Jurkat, Clone E6-1 (cell line): ENCODE data around the gene PHAX.
"Not testable (repeated sequence)": the region's sequence is repeated elsewhere in the genome, so short reads cannot be mapped to it uniquely, and the experiment has no call there.

Source experiments
- DNase-seq: peaks from one replicate; pipeline ENCODE4 v3.0.0-alpha.2; 2011; ENCODE audit warnings: low read depth, low spot score
- H3K4me3 ChIP-seq: 2 replicates; pipeline ENCODE4 v1.5.1; 2011; ENCODE audit warnings: mild to moderate bottlenecking, low read length, control low read depth, moderate library complexity

PHAX gene

DNA sequence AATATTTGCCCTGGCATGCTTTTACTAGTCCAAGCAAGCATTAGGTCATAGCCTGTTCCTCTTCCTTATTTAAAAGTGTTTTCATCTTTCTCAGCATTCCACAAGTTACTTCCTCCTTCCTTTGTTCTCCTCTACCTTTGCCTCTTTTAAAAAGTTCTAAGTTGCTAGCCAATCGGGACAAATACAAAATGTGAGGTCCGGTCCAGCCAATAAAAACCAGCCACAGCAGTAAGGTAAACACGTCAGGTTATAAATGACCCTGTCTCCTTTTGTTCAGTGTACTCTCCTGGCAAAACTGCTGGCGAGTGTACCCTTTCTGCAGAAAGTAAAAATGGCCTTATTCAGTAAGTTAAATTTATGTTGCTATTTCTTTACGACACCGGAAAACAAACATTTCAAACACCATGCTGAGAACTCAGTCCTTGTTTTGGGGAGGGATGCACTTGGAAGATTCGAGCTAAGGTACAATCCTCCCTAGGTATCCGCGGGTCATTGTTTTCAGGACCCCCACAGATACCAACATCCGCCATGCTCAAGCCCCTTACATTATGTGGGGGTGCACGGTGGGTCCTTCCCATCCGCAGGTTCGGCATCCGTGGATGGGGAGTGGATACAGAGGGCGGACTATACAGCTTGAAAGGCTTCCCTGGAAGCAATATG lies 646 bp upstream of the PHAX start:
- not testable (repeated sequence) for DNase-seq
- H3K4me3 ChIP-seq: peak overlapping the region; percentile 93

DNA sequence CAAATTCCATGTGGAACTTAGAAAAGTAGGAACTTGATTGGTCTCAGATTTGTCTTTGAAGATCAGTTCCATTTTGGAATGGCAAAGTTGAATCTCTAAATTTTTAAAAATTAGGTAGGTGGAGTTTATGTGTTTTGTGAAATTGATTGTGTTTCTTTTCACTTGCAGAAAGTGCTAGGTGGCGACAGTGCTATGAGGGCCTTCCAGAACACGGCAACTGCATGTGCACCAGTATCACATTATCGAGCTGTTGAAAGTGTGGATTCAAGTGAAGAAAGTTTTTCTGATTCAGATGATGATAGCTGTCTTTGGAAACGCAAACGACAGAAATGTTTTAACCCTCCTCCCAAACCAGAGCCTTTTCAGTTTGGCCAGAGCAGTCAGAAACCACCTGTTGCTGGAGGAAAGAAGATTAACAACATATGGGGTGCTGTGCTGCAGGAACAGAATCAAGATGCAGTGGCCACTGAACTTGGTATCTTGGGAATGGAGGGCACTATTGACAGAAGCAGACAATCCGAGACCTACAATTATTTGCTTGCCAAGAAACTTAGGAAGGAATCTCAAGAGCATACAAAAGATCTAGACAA lies 2.8 kb downstream of the PHAX start:
- no peak overlapping the region for H3K4me3 ChIP-seq
- no peak for DNase-seq

DNA sequence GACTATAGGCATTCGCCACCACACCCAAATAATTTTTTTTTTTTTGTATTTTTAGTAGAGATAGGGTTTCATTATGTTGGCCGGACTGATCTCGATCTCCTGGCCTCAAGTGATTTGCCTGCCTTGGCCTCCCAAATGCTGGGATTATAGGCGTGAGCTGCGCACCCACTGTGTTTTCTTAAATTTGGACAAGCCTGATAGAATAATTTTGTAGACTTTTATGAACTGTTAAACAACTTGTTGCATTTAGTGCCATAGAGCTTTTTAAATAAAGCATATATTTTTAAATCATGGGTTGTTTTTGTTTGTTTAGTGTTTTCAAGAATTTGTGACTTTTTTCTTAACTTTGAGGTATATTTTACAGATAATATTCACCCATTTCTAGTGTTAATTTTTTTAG lies 4.8 kb downstream of the PHAX start:
- DNase-seq: no peak
- no peak overlapping the region for H3K4me3 ChIP-seq

DNA sequence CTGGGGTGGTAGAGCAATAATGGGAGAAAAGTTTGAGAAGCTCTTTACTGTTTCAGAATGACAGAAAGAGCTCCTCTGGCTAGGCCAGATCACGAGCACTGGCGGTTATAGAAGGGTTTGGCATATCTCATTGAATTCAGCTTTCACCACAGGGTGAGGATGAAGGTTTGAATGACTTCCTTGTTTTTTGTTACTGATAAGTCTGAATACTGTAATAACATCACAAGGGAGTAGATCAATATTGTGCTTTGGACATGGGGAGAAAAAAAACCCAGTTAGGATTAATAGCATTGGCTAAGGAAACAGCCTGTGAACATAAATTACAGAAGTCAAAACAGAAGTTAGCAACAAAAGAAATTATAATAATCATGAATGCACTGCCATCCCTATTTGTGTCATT lies 9.4 kb downstream of the PHAX start:
- DNase-seq: no peak
- H3K4me3 ChIP-seq: no peak overlapping the region

GRCh38 chr5:126610616-126611015 lies 9.9 kb downstream of the PHAX start:
- no peak for DNase-seq
- no peak overlapping the region for H3K4me3 ChIP-seq

DNA sequence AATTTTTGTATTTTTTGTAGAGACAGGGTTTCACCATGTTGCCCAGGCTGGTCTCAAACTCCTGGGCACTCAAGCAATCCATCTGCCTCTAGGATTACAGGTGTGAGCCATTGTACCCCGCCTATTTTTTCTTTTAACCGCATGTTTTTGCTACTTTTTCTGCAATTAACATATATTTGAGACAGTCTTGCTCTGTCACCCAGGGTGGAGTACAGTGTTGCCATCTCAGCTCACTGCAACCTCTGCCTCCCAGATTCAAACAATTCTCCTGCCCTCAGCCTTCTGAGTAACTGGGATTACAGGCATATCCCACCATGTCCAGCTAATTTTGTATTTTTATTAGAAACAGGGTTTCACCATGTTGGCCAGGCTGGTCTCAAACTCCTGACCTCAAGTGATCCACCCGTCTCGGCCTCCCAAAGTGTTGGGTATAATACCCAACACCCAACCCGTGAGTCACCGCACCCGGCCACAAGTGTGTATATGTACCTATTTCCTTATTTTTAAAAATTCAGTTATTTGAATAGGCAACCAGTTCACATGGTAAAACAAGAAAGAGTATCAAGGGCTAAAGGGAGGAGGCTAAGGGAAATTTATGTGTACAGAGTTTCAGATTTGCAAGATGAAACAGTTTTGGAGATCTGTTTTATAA lies 13.3 kb downstream of the PHAX start:
- DNase-seq: no peak
- no peak overlapping the region for H3K4me3 ChIP-seq

DNA sequence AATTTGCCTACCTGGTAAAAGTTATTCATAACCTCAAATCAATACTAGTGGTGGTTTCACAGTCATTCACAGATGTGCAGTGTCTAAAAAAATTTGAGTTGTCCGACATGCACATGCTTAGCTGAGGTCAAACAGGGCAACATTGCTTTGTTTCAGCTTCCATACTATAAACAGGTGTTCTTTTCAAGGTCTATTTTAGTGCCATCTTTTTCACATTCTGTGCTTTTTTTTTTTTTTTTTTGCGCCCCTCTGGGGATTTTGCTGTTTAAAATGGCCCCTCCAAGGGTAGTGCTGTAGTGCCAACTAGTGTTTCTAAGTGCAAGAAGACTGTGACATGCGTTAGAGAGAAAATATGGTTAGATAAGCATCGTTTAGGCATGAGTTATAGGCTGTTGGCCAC lies 14.5 kb downstream of the PHAX start:
- H3K4me3 ChIP-seq: no peak overlapping the region

DNA sequence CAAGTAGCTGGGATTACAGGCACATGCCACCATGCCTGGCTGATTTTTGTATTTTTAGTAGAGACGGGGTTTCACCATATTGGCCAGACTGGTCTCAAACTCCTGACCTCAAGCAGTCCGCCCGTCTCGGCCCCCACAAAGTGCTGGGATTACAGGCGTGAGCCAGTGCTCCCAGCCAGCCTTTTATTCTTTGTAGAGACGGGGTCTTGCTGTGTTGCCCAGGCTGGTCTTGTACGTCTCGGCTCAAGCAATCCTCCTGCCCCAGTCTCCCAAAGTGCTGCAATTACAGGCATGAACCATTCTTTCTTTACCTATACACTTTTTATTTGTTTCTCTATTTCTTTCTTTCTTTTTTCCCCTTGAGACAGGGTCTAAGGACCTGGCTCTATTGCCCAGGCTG lies 16.9 kb downstream of the PHAX start:
- H3K4me3 ChIP-seq, DNase-seq: not testable (repeated sequence)

More for the DNA sequence above, 14.5 kb downstream of the PHAX start:
- no peak for DNase-seq

- H3K4me3 ChIP-seq: no peak overlapping the region
- DNase-seq: no peak
Measured at GRCh38 chr5:126619781-126620180, 19.0 kb downstream of the PHAX start.

DNA sequence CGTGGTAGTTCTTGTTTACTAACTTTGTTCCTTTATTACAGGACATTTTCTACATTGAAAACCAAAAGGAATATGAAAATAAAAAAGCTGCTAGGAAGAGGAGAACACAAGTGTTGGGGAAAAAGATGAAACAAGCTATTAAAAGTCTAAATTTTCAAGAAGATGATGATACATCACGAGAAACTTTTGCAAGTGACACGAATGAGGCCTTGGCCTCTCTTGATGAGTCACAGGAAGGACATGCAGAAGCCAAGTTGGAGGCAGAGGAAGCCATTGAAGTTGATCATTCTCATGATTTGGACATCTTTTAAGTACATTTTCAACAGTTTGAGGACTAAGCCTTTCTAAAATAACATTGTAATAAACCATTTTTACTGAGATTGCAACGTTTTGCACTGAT lies 23.8 kb downstream of the PHAX start:
- DNase-seq: no peak

GRCh38 chr5:126628102-126628501 lies 27.4 kb downstream of the PHAX start:
- no peak for DNase-seq
- H3K4me3 ChIP-seq: no peak overlapping the region

More for the DNA sequence above, 23.8 kb downstream of the PHAX start:
- H3K4me3 ChIP-seq: no peak overlapping the region

GRCh38 chr5:126631920-126632319 lies 31.2 kb downstream of the PHAX start:
- DNase-seq: no peak
- H3K4me3 ChIP-seq: no peak overlapping the region

- no peak for DNase-seq
- H3K4me3 ChIP-seq: no peak overlapping the region
Measured at GRCh38 chr5:126633552-126633951, 32.8 kb downstream of the PHAX start.

- DNase-seq: no peak
- H3K4me3 ChIP-seq: no peak overlapping the region
Measured at GRCh38 chr5:126635585-126635984, 34.8 kb downstream of the PHAX start.

GRCh38 chr5:126636956-126637355 lies 36.2 kb downstream of the PHAX start:
- DNase-seq: no peak
- no peak overlapping the region for H3K4me3 ChIP-seq

- no peak for DNase-seq
- no peak overlapping the region for H3K4me3 ChIP-seq
Measured at GRCh38 chr5:126640866-126641265, 40.1 kb downstream of the PHAX start.

DNA sequence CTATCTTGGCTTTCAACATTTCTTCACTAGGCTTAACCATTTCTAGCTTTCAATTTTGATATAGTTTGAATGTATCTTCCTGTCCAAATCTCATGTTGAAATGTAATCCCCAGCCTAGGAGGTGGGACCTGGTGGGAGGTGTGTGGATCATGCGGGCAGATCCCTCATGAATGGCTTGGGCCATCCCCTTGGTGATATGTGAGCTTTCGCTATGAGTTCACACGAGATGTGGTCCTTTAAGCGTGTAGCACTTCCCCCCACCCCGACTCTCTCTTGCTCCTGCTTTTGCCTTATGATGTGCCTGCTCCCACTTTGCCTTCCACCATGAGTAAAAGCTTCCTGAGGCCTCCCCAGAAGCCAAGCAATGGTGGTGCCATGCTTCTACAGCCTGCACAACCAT lies 40.6 kb downstream of the PHAX start:
- no peak for DNase-seq
- no peak overlapping the region for H3K4me3 ChIP-seq

DNA sequence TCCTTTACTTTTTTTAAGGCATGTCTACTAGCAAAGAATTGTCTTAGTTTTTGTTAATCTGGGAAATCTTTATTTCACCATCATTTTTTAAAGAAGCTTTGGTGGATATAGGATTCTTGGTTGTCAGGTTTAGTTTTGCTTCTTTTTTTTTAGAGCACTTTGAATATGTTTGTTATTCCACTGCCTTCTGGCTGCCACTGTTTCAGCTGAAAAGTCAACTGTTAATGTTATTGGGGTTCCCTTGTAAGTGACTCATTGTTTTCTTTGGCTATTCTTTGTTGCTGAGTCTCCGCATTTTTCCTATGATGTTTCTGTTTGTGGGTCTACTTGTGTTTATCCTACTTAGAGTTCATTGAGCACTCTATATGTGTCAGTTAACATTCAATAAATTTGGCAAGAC lies 44.4 kb downstream of the PHAX start:
- H3K4me3 ChIP-seq: no peak overlapping the region
- DNase-seq: no peak

DNA sequence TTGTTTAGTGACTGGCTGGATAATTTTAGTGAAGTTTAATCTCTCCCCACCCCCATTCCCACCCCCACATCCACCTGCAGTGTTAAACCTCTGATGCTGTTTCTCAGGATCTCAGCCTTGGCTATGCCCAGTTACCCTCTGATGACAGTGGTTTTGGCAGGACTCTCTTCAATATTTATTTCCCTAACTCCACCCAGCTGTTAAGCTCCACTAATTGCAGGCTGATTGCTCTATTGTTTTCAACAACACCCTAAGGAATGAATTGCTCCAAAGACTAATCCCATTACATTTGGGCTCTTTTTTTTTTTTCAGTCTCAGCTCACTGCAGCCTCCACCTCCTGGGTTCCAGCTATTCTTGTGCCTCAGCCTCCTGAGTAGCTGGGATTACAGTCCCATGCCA lies 46.3 kb downstream of the PHAX start:
- no peak for DNase-seq

DNA sequence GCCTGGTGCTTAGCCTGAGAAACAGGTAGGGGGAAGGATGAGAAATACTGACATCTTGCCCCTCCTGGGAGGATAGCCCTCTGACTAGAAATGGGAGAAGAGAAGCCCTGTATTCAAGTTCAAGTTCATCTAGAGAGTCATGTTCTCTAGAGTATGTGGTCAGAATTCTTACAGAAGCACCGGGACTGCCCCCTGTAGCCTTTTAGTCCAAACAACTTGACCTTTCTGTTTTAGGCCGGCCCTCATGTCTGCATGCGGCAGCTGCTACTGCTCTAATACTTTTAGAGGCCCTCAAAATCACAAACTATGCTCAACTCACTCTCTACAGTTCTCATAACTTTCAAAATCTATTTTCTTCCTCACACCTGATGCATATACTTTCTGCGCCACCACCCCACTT lies 47.7 kb downstream of the PHAX start:
- no peak for DNase-seq
- H3K4me3 ChIP-seq: no peak overlapping the region

More for the DNA sequence above, 46.3 kb downstream of the PHAX start:
- no peak overlapping the region for H3K4me3 ChIP-seq

DNA sequence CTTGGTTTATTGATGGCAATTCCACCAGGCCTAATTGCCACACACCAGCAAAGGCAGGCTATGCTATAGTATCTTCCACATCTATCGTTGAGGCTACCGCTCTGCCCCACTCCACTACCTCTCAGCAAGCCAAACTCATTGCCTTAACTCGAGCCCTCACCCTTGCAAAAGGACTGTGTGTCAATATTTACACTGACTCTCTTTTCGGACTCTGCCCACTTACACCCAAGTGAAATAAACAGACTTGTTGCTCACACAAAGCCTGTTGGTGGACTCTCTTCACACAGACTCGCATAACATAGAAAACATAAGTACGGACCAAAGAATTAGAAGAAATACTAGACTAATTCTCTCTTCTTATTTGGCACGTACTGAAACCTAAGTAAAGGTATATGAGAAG lies 48.3 kb downstream of the PHAX start:
- H3K4me3 ChIP-seq, DNase-seq: not testable (repeated sequence)
